HS-5 (cell line): ENCODE data around the gene PTK6.

Experiments used
- DNase-seq: peaks from one replicate; pipeline ENCODE4 v3.0.0-alpha.2; 2012; ENCODE audit warnings: low read depth

The PTK6 gene

DNA sequence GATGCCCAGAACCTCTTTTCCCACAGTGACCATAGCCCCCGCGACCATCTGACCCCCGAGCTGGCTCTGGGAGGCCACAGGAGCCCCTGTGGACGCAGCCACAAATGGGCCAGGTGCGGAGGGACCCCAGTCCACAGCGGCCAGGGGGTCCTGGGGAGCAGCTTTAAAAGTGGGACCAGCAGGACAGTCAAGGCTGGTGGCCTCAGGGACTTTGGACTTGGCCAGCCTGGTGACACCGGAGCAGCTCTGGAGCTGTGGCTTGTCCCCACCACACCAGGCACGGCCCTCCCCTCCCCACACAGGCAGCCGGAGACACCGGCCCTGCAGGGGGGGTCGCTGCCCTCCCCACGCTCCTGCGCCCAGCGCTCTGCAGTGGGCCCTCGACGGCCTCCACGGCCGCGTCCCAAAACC, 20.3 kb upstream of the PTK6 start:
- no peak for DNase-seq

DNA sequence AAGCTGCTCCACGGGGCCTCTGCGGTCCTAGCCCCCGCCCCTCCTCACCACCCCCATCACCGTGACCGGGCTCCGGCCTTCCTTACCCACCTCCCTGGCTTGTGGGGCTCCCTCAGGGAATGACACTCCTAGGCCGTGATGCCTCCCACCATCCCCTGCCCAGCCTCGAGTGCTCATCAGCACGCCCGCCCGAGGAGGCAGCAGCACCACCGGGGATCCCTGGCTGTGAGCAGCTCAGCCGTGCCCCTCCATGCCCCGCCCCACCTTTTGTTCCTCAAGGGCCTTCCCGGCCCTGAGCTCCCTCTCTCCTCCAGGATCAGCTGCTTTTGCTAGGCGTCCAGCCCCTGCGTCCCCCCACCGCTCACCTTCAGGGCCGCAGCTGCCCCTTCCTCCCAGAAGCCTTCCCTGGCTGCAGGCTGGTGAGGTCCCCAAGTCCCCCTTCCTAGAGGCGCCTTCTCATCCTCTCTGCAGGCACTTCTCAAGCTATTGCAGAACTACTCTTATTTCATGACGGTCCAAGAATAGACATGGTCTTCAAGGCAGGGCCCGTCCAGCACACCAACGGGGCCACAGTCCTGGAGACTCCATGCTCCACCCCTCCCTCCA, 19.8 kb upstream of the PTK6 start:
- no peak for DNase-seq

DNA sequence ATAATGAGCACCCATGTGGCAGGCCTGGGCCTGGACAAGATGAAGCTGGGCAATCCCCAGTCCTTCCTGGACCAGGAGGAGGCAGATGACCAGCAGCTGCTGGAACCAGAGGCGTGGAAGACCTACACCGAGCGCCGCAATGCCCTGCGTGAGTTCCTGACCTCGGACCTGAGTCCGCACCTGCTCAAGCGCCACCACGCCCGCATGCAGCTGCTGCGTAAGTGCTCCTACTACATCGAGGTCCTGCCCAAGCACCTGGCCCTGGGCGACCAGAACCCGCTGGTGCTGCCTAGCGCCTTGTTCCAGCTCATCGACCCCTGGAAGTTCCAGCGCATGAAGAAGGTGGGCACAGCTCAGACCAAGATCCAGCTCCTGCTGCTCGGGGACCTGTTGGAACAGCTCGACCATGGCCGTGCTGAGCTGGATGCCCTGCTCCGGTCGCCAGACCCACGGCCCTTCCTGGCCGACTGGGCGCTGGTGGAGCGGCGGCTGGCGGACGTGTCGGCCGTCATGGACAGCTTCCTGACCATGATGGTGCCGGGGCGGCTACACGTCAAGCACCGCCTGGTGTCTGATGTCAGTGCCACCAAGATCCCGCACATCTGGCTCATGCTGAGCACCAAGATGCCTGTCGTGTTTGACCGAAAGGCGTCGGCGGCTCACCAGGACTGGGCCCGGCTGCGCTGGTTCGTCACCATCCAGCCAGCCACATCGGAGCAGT, 18.6 kb upstream of the PTK6 start:
- DNase-seq: no peak

DNA sequence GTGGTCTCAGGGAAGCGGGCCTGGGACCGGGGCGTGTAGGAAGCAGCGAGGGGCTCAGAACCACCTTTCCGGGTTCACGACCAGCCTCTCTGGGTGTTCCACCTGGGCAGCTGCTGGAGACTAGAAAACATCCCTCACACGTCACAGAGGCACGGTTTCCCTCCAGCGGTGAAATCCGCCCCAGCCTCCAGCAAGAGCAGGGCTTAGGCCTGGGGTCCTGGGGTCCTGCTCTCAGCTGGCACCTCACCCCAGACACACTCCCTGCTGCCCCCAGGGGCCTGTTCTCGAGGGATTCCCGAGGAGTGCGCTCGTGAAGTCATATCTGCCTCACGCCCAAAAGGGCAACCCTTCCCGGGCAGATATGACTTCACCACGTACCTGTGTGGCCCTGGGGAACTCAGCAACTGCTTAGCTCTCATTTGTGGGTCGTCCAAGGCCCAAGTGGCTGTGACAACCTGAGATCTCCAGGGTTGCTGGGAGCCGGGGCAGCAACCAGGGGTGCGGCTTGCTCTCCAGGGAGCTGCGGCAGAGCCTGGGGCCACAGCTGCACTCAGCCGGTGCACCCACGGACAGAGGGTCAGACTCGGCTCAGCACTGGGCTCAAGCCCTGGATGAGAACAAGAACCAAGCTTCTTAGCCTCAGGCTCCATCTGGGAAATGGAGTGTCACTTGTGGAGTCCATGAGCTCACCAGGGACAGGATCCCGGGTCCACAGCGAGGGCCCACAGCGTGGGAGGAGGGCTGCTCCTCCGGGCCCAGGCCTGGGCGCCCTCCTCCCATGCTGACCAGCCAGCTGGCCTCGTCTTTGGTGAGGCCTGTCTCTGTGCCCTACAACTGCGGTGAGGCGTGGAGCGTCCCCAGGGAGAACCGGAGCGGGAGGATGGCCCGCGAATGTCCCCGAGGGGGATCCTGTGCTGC, 17.4 kb upstream of the PTK6 start:
- DNase-seq: no peak

DNA sequence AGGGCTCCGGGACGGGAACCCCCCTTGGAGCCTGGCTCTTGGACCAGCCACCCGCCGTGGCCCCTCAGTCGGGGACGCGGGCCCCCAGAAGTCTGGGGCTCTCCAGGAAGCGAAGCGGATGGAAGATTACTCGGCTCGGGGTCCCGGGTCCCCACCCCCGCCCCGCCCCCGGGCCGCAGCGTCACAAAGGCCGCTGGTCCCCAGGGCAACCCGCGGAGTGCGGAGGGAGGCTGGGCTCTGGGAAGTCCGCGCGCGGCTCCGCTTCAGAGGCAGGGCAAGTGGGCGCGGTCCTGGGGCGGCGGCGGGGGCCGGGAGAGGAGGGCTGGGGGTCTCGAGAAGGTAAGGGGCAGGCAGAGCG, 16.7 kb upstream of the PTK6 start, which contains the start of gene FNDC11:
FNDC11 (plus strand) TSS at position 227 of the 358 bp plus-strand sequence. CDS start 1,505 bp downstream, outside the sequence.
- DNase-seq: no peak

DNA sequence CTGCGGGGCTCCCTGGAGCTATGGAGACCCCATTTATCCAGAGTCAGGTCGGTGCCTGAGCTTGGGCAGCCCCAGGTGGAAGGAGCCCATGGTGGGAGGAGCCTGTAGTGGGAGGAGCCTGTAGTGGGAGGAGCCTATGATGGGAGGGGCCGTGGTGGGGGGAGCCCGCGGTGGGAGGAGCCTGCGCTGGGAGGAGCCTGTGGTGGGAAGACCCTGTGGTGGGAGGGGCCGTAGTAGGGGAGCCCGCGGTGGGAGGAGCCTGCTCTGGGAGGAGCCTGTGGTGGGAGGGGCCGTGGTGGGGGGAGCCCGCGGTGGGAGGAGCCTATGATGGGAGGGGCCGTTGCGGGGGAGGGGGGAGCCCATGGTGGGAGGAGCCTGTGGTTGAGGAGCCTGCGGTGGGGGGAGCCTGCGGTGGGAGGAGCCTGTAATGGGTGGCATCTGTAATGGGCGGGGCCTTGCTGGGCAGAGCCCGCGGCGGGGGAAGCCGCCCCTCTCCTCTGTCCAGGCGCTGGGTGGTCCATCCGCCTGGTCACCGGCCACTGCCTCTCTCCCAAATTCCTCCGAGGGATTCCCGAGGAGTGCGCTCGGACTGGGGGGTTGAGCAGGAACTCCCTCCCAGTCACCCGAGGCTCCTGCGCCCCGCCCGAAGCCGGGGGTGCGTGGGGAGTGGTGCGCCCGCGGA, 16.2 kb upstream of the PTK6 start:
- no peak for DNase-seq

DNA sequence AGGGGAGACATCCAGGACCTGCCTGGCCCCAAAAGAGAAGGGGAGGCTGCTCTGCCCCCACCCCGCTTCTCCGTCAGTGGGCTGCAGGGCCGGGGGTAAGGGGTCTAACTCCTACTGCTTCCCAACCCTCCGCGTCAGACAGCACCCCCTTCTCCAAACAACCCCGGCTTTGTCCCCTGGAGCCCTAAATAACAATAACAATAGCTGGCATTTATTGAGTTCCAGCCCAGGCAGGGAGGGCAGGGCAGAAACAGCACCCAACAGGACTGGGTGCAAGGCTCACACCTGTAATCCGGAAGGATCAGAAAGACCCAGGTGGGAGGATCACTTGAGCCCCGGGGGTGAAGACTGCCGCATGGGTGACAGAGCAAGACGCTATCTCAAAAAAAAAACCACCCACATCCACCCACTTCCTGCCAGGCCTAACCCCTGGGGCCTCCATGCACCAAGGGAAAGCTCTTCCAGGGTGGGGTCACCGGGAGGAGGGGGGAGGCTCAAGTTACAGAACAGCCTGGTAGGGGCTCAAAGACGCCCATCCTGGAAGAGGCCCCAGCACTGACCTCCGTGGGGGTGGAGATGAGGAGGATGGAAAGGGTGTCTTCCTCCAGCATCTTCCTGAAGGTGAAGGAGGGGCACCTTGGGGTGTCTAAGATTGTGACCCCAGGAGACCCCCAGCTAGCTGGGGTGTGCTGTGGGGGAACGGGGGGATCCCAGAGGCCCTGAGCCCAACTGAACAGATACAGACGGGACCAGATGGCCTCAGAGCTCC, 15.5 kb upstream of the PTK6 start:
- no peak for DNase-seq

DNA sequence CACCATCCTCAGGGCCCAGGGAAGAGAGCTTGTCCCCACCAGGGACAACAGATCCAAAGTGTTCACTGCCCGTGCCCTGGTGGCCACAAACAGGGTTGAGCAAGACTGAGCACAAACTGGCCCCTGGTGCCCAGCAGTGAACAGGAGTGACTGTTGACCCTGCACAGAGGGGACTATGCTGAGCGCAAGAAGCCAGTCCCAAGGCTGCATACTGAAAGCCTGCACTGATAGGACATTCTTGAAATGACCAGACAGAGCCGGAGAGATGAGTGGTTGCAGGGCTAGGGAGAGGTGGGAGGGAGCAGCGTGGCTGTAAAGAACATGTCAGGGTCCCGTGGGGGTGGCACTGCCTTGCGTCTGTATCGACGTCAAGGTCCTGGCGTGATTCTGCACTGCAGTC, 13.9 kb upstream of the PTK6 start:
- DNase-seq: no peak

DNA sequence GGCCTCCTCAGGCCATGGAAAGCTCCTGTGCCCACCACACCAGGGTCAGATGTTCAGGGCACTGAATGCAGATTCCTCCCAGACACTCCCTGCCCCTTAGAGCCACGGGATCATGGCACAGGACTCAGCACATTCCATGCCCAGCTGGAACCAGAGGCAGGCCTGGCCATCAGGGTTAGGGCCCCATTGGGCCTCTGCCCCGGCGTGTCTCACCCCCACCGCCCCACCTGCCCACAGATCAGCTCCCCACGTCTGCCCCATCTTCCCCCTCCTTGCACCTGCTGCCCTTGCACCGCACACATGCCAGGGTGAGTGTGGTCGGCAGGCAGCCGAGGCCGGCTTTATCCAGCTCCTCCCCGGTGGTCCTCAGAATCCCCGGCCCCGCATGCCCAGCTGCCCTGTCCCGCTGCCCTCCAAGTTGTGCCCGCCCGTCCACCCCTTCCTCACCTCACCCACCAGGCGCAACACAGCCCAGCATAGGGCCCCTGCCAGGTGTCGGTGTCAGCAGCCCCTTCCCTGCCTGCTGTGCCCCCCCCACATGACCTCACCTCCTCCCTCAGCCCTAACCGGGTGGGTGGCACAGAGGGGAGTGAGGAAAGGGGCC, 12.6 kb upstream of the PTK6 start:
- no peak for DNase-seq

DNA sequence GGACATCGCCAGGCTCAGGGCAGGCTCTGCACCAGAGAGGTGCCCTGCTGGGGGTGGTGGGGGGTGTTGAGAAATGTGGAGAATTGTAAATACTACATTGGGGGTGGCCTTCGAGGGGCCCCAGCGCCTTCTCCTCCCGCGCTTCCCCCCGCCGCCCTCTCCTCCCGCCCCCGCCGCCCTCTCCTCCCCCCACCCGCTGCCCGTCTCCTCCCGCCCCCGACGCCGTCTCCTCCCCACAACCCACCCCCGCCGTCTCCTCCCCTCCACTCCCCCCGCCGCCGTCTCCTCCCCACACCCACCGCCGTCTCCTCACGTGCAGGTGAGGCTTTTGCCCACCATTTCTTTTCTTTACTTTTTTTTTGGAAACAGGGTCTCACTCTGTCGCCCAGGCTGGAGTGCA, 11.8 kb upstream of the PTK6 start:
- DNase-seq: no peak

DNA sequence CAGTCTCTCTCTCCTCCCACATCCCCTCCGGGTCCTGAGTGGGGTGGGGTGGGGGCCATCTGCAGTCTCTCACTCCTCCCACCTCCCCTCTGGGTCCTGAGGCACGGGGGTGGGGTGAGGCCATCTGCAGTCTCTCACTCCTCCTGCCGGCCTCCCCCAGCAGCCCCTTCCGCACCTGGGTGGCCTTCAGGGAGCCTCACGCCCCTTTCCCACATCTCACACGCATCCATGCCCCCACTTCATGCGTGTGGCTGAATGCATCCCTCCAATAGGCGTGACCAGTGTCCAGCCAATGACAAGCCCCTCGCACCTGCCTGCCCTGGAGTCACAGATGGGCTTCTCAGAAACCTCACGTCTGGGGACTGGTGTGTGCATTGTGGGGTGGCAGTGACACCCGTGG, 11.4 kb upstream of the PTK6 start:
- DNase-seq: no peak

DNA sequence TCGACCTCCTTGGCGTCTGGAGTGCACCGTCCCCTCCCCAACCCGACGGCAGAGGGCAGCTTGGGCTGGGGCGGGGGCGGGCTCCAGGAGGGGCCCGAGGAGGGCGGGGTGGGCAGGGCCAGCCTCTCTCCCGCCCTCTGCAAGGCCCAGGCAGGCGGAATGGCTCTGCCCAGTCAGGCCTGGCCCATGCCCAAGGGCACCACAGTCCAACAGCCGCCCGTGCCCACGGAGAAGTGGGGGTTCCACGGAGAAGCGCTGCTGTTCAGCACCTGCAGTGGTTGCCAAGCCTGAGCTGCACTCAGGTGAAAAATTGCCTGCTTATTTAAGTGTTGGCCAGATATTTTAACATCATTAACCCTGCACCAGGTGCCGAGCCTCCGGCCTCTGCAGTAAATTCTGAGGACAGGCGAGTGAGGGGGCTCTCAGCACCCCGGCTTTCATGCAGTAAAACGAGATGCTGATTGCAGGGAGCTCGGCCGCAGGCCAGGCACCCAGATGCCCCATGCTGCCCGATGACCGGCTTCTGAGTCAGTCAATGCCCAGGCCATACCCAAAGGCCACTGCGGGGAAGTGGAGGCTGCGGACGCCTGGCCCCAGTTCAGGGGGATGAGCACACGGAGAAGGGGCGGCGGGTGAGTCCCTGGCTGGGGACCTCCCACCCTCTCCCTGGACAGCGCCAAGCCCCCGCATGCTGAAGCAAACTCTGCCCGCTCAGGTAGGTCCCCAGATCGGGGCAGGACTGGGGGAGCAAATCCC, 10.7 kb upstream of the PTK6 start, which contains the start of gene SRMS:
SRMS (minus strand) TSS at position 25 of the 756 bp plus-strand sequence. CDS start 286 bp downstream, outside the sequence.
- no peak for DNase-seq

DNA sequence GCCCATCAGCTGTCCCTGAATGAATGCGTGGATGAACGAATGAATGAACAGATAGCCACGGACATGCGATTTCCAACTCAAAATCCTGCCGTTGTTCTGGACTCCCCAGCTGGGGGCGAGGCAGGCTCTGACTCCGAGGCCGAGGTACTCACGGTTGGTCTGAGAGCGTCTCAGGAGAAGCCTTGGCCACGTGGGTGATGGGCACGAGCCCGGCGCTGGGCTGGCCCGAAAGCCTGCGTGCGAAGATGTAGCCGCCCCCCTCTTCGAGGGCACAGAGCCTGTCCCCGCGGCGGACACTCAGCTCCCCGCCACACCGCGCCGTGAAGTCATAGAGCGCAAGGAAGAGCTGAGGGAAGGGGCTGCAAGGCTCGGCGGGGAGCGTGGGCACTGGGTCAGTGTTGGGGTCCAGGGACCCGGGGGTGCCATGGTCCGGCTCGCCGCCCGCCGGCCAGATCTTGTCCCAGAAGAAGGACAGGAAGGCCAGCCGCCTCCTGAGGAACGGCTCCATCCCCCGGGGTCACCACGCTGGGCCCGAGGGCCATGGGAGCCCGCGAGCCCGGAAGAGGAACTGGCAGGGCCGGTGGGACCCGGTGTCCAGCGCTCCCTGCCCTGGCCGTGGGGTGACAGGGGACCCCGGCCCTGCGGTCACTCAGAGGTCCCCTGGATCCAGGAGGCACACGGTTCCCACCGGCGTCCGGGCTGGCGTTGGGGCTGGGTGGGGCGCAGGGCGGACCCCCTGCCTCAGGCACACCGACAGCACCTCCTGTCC, 10.0 kb upstream of the PTK6 start:
- DNase-seq: no peak

DNA sequence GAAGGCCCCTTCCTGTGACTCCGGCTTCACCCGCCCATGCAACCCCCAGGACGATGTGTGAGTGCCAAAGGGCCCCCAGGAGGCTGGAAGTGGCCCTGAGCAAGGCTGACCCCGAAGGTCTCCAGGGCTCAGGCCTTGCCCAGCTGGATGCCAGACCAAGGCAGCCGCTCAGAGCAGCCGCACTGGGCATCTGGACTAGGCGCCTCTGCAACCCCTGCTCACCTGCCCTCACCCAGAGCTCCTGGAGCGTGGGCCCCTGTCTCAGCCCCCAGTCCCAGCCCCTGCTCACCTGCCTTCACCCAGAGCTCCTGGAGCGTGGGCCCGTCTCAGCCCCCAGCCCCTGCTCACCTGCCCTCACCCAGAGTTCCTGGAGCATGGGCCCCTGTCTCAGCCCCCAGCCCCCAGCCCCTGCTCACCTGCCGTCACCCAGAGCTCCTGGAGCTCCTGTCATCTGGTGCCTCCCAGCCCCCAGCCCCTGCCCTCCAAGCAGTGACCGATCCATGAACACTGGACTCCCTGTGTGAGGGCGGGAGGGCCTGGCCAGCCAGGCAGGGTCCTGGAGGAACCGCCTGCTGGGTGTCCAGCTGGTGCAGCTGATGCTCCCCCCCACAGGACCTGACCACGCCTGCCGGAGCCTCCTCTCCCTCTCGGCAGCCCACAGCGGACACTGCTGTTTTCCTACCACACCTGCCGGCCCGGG, 9.2 kb upstream of the PTK6 start:
- no peak for DNase-seq

DNA sequence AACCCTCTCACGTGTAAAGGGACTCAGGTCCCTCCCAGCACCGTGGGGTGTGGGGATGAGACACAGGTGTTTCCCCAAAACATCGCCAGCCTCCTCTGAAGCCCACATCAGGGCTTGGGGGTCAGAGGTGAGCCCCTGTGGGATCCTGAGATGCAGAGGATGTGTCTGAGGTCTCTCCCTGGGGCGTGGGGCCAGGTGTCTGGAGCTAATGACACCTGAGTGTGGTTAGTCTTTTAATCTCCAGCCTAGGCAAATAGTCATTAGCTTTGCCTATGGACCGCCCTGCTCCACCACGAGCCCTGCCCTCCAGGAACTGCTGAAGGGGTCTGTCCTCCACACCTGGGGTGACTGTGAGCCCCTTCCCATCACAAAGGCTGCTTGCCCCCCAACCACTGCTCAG, 8.6 kb upstream of the PTK6 start:
- DNase-seq: no peak

DNA sequence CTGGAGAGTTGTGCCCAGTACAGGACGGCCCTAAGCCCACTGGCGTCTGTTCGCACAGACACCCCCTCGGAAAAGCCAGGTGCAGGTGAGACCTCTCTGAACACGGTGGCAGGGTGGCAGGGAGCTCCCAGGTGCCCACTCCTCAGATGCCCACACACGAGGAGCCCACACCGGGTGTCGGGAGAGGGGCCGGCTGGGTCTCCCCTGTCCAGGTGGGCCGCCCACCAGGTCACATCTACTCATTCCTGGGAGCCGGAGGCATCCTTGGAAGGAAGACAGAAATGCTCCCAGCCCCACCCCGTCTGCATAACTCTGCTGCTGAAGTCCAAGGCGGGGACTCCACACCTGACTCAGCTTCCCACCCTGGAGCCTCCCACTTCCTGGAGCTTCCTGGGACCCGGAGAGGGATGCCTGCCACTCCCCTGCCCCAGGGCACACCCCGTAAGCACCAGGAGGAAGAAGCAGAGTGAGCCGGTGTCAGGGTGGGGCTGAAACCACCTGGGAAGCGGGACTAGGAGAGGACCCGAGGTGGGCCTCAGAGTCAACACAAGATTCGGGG, 7.9 kb upstream of the PTK6 start:
- no peak for DNase-seq

DNA sequence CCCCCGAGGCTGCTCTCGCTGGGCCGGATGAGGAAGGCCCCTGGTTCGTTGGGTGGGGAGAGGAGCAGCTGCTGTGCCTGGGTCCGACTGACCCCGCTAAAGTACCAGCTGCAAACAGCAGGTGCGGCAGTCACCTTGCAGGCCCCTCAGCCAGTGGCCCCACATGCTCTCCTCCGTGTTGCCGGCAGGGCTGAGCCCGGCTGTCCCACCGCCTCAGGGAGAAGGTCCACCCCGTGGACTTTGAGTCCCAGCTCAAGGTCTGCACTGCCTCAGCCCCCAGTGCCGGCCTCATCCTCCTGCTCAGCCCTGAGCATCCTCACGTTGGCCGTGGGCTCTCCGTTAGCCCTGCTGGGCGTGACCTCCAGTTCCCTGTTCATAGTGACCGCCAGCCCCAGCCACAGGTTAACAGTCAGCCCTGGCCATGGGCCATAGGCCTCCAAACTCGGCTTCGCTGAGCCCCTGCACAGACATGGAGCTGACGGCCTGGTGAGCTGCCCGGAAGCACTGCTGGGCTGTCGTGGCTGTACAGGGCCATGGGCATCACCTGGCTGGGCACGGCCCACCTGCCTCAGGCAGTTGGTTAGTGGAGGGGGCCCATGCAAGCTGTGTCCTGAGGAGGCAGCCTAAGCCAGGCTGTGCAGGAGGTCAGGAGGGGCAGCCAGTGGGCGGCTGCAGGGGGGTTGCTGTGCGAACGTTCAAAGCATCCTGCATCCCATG, 7.2 kb upstream of the PTK6 start:
- no peak for DNase-seq

DNA sequence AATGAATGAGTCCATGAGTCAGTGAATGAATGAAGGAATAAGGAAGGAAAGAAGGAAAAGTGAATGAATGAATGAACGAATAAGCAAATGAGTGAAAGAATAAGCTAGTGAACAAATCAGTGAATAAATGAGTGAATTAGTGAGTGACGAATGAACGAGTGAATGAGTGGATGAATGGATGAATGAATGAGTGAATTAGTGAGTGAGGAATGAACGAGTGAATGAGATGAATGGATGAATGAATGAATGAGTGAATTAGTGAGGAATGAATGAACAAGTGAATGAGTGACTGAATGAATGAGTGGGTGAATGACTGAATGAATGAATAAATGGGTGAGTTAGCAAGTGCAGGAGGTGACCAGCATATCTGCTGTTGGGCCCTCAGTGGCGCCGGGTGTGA, 6.6 kb upstream of the PTK6 start:
- DNase-seq: no peak
